ENCODE measurements around the gene RFT1. TPM values are rescaled to one million over a fixed set of nuclear protein-coding genes. Genes with fewer than 3 reads are reported as not detected.

The RFT1 gene
- total RNA-seq, 1 experiment from 2014 or later: 35.7 TPM

- intact Hi-C loops (cut with micrococcal nuclease; ENCODE audit: unreplicated experiment): loop anchor here (5.0 to 10.0 kb wide), 2 partner anchors 35 to 508 kb away; partner anchors contain the start of genes NT5DC2 and UQCC5
- no peak overlapping the region for H3K4me3 Mint-ChIP-seq (ENCODE audit: unreplicated experiment)
- Histone ChIP-seq H3K27me3 (replicated peaks; ENCODE audit: control insufficient read depth, insufficient read depth, low read length) (no peaks in the 10 kb centered on the region), H3K36me3 (ENCODE audit: control insufficient read depth, insufficient read depth, low read length) (no peaks in the 10 kb centered on the region), H3K4me1 (peaks cover 56% of the 10 kb centered on the region), H3K4me3 (ENCODE audit: low read depth, low read length) (no peak overlapping the region), H3K9me3 (no peaks in the 10 kb centered on the region)
- H3K27ac Mint-ChIP-seq (ENCODE audit: unreplicated experiment): no peak overlapping the region
- TF ChIP-seq CTCF (IDR thresholded peaks at IDR 0.05; ENCODE audit: insufficient read depth in 1 of 2, low read depth in 1 of 2, low read length in 1 of 2, severe bottlenecking in 1 of 2, unreplicated experiment in 1 of 2): no peak
- POLR2A ChIA-PET: no interaction called here
- peaks cover 21% of the 10 kb centered on the region for H3K36me3 Mint-ChIP-seq (ENCODE audit: insufficient read depth, unreplicated experiment)
- no peaks in the 10 kb centered on the region for H3K9me3 Mint-ChIP-seq (ENCODE audit: unreplicated experiment)
- H3K4me1 Mint-ChIP-seq (ENCODE audit: low read depth, unreplicated experiment): peaks cover 27% of the 10 kb centered on the region
- BruUV-seq (replicated peaks): no TSS peak
- no peaks in the 10 kb centered on the region for H3K27me3 Mint-ChIP-seq (ENCODE audit: insufficient read depth, unreplicated experiment)
- CTCF ChIA-PET: no interaction called here
- no peak for DNase-seq
These were observed 87.6 kb downstream of the RFT1 start for GRCh38 chr3:53042651-53043050.

- Histone ChIP-seq H3K27me3 (replicated peaks; ENCODE audit: control insufficient read depth, insufficient read depth, low read length) (no peaks in the 10 kb centered on the region), H3K4me3 (ENCODE audit: low read depth, low read length) (no peak overlapping the region), H3K36me3 (ENCODE audit: control insufficient read depth, insufficient read depth, low read length) (no peaks in the 10 kb centered on the region), H3K9me3 (no peaks in the 10 kb centered on the region), H3K4me1 (peaks cover 78% of the 10 kb centered on the region)
- TF ChIP-seq CTCF (IDR thresholded peaks at IDR 0.05; ENCODE audit: insufficient read depth in 1 of 2, low read depth in 1 of 2, low read length in 1 of 2, severe bottlenecking in 1 of 2, unreplicated experiment in 1 of 2): no peak
- Mint-ChIP-seq H3K27me3 (ENCODE audit: insufficient read depth, unreplicated experiment) (no peaks in the 10 kb centered on the region), H3K27ac (ENCODE audit: unreplicated experiment) (peak overlapping the region; percentile 75), H3K36me3 (ENCODE audit: insufficient read depth, unreplicated experiment) (peaks cover 5% of the 10 kb centered on the region), H3K4me3 (ENCODE audit: unreplicated experiment) (peak overlapping the region; percentile 47), H3K9me3 (ENCODE audit: unreplicated experiment) (no peaks in the 10 kb centered on the region), H3K4me1 (ENCODE audit: low read depth, unreplicated experiment) (peaks cover 45% of the 10 kb centered on the region)
- intact Hi-C loops (cut with micrococcal nuclease; ENCODE audit: unreplicated experiment): loop anchor here (5.0 to 10.0 kb wide), 2 partner anchors 33 to 506 kb away; partner anchors contain the start of genes NT5DC2 and UQCC5
- ChIA-PET POLR2A (no interaction called here), CTCF (interaction anchor here (0.6 kb wide), 1 partner anchor 9 kb away, joined by 3 read pairs; no protein-coding TSS in a partner anchor)
- peak in 1 of 2 experiments; percentile 56 for DNase-seq
- no TSS peak for BruUV-seq (replicated peaks)
These were observed 89.8 kb downstream of the RFT1 start for GRCh38 chr3:53040351-53040820.

- intact Hi-C loops (cut with micrococcal nuclease; ENCODE audit: unreplicated experiment): no loop called here
- Mint-ChIP-seq H3K27me3 (ENCODE audit: insufficient read depth, unreplicated experiment) (no peaks in the 10 kb centered on the region), H3K4me3 (ENCODE audit: unreplicated experiment) (no peak overlapping the region), H3K27ac (ENCODE audit: unreplicated experiment) (peak overlapping the region; percentile 73), H3K4me1 (ENCODE audit: low read depth, unreplicated experiment) (peaks cover 50% of the 10 kb centered on the region), H3K36me3 (ENCODE audit: insufficient read depth, unreplicated experiment) (peaks cover under 1% of the 10 kb centered on the region), H3K9me3 (ENCODE audit: unreplicated experiment) (no peaks in the 10 kb centered on the region)
- no peaks in the 10 kb centered on the region for H3K36me3 ChIP-seq (ENCODE audit: control insufficient read depth, insufficient read depth, low read length)
- peaks cover 86% of the 10 kb centered on the region for H3K4me1 ChIP-seq
- ChIA-PET POLR2A (no interaction called here), CTCF (no interaction called here)
- no peaks in the 10 kb centered on the region for H3K27me3 ChIP-seq (replicated peaks; ENCODE audit: control insufficient read depth, insufficient read depth, low read length)
- BruUV-seq (replicated peaks): no TSS peak
- H3K4me3 ChIP-seq (ENCODE audit: low read depth, low read length): no peak overlapping the region
- no peak for TF ChIP-seq CTCF (IDR thresholded peaks at IDR 0.05; ENCODE audit: insufficient read depth in 1 of 2, low read depth in 1 of 2, low read length in 1 of 2, severe bottlenecking in 1 of 2, unreplicated experiment in 1 of 2)
- no peak for DNase-seq
- H3K9me3 ChIP-seq: no peaks in the 10 kb centered on the region
These were observed 90.9 kb downstream of the RFT1 start for GRCh38 chr3:53039376-53039752.

All from Caco-2 (cell line).